SK-N-MC (cell line): ENCODE measurements around the gene IFI35.

Experiments used
- DNase-seq: peaks from one replicate; pipeline ENCODE4 v3.0.0-alpha.2; 2011; ENCODE audit warnings: low read depth, low spot score
- H3K27ac ChIP-seq: fragments of 200-600 bp; sonication (generic); 2 replicates; pipeline ENCODE4 v1.5.1; 2016; ENCODE audit warnings: mixed run types
- H3K36me3 ChIP-seq: fragments of 200-600 bp; sonication (generic); 2 replicates; pipeline ENCODE4 v1.6.1; 2017; ENCODE audit warnings: antibody characterized with exemption, low read length, mixed read lengths; ENCODE audit not compliant: insufficient read depth
- H3K4me3 ChIP-seq: fragments of 200-600 bp; sonication (generic); 2 replicates; pipeline ENCODE4 v1.5.1; 2016
- H3K9ac ChIP-seq: fragments of 200-600 bp; sonication (generic); 2 replicates; pipeline ENCODE4 v1.8.0; 2017; ENCODE audit warnings: mixed run types, mixed read lengths; ENCODE audit not compliant: insufficient read length
- H3K9me3 ChIP-seq: fragments of 200-600 bp; sonication (generic); 2 replicates; pipeline ENCODE4 v1.6.1; 2017; ENCODE audit warnings: low read depth, mild to moderate bottlenecking, antibody characterized with exemption, low read length, moderate library complexity, mixed read lengths
- EZH2 ChIP-seq: fragments of 200-600 bp; sonication (generic); IDR thresholded peaks from one replicate; pipeline ENCODE4 v1.6.1; 2017; ENCODE audit warnings: antibody characterized with exemption
- FOXP2 ChIP-seq: optimal IDR thresholded peaks from 2 replicates; pipeline ENCODE3; 2011; ENCODE audit warnings: mild to moderate bottlenecking, moderate library complexity; ENCODE audit not compliant: insufficient read depth; ENCODE audit errors: extremely low read length, control extremely low read depth
- POLR2AphosphoS5 ChIP-seq: IDR thresholded peaks from 2 replicates; pipeline ENCODE4 v1.6.1; 2012; ENCODE audit warnings: mild to moderate bottlenecking, low read depth, low read length, borderline replicate concordance

IFI35 gene

GRCh38 chr17:43018008-43018853 is 11.6 kb downstream of the IFI35 start:
- H3K36me3 ChIP-seq, result no peaks in the 10 kb centered on the region
- no peak for DNase-seq
- TF ChIP-seq EZH2 (no peak), FOXP2 (no peak), POLR2AphosphoS5 (no peak)
- H3K9ac ChIP-seq, result no peak overlapping the region
- no peak overlapping the region for H3K27ac ChIP-seq
- no peaks in the 10 kb centered on the region for H3K9me3 ChIP-seq
- no peak overlapping the region for H3K4me3 ChIP-seq

GRCh38 chr17:43018932-43019331 is 12.3 kb downstream of the IFI35 start:
- H3K9ac ChIP-seq, result no peak overlapping the region
- 0 out of 2 replicates have a peak overlapping the region, but pooled peaks have one; percentile 42 for H3K27ac ChIP-seq
- TF ChIP-seq EZH2 (no peak), FOXP2 (no peak), POLR2AphosphoS5 (no peak)
- DNase-seq, result no peak
- H3K9me3 ChIP-seq, result no peaks in the 10 kb centered on the region
- no peak overlapping the region for H3K4me3 ChIP-seq
- H3K36me3 ChIP-seq, result no peaks in the 10 kb centered on the region

GRCh38 chr17:43019418-43019817 is 12.8 kb downstream of the IFI35 start:
- DNase-seq, result no peak
- H3K4me3 ChIP-seq, result no peak overlapping the region
- no peak overlapping the region for H3K9ac ChIP-seq
- H3K36me3 ChIP-seq, result no peaks in the 10 kb centered on the region
- TF ChIP-seq POLR2AphosphoS5, result no peak
- no peak for TF ChIP-seq EZH2
- no peak for TF ChIP-seq FOXP2
- no peak overlapping the region; the same call in 1 of the 2 replicates for H3K27ac ChIP-seq
- H3K9me3 ChIP-seq, result no peaks in the 10 kb centered on the region

GRCh38 chr17:43020030-43020621 is 13.5 kb downstream of the IFI35 start:
- TF ChIP-seq POLR2AphosphoS5, result no peak
- no peak for TF ChIP-seq EZH2
- TF ChIP-seq FOXP2, result no peak
- Histone ChIP-seq H3K27ac (no peak overlapping the region), H3K9ac (no peak overlapping the region), H3K36me3 (no peaks in the 10 kb centered on the region), H3K4me3 (no peak overlapping the region), H3K9me3 (no peaks in the 10 kb centered on the region)
- no peak for DNase-seq

GRCh38 chr17:43020789-43021740 is 14.5 kb downstream of the IFI35 start:
- H3K27ac ChIP-seq, result no peak overlapping the region
- no peaks in the 10 kb centered on the region for H3K36me3 ChIP-seq
- DNase-seq, result no peak
- H3K9me3 ChIP-seq, result no peaks in the 10 kb centered on the region
- H3K4me3 ChIP-seq, result peak overlapping the region; percentile 89
- TF ChIP-seq EZH2, result no peak
- no peak for TF ChIP-seq FOXP2
- no peak for TF ChIP-seq POLR2AphosphoS5
- H3K9ac ChIP-seq, result no peak overlapping the region

- Histone ChIP-seq H3K36me3 (no peaks in the 10 kb centered on the region), H3K4me3 (peak within 1 kb of the TSS; percentile 89), H3K9ac (peak within 1 kb of the TSS; percentile 37), H3K27ac (no peak within 1 kb of the TSS), H3K9me3 (no peaks in the 10 kb centered on the region)
- no peak for DNase-seq
- TF ChIP-seq POLR2AphosphoS5 (no peak; the same call in 1 of the 2 replicates), FOXP2 (no peak), EZH2 (no peak)
Measured at GRCh38 chr17:43021741-43022512, 15.3 kb downstream of the IFI35 start, which contains the start of gene VAT1. VAT1 (minus strand) TSS chr17:43022385; CDS start chr17:43022322, 63 bp downstream.
